ENCODE measurements around the gene EVI5L.

The EVI5L gene

GRCh38 chr19:7861619-7862412, 31.8 kb downstream of the EVI5L start:
- no peak for ATAC-seq

- peak; percentile 48 to 50 for ATAC-seq
These were observed 32.5 kb downstream of the EVI5L start for GRCh38 chr19:7862413-7862951.

- peak; percentile 17 to 18 for ATAC-seq
These were observed 33.3 kb downstream of the EVI5L start for GRCh38 chr19:7863157-7863970.

GRCh38 chr19:7863971-7864689, 34.1 kb downstream of the EVI5L start:
- no peak for ATAC-seq

GRCh38 chr19:7864690-7865074, 34.7 kb downstream of the EVI5L start:
- no peak for ATAC-seq

- no peak for ATAC-seq
These were observed 35.4 kb downstream of the EVI5L start for GRCh38 chr19:7865262-7865911.

GRCh38 chr19:7866399-7867091, 36.5 kb downstream of the EVI5L start:
- ATAC-seq: no peak

- no peak for ATAC-seq
These were observed 37.2 kb downstream of the EVI5L start for GRCh38 chr19:7867092-7867844.

GRCh38 chr19:7868326-7868670, 38.3 kb downstream of the EVI5L start:
- ATAC-seq: no peak

- peak; percentile 84 to 87 for ATAC-seq
These were observed 38.8 kb downstream of the EVI5L start for GRCh38 chr19:7868671-7869452.

GRCh38 chr19:7869453-7869909, 39.5 kb downstream of the EVI5L start:
- ATAC-seq: peak; percentile 60 to 61

GRCh38 chr19:7869910-7870511, 40.0 kb downstream of the EVI5L start:
- ATAC-seq: peak in 1 of 2 donors; percentile 5

GRCh38 chr19:7870571-7871436, 40.8 kb downstream of the EVI5L start:
- ATAC-seq: no peak

GRCh38 chr19:7871437-7872305, 41.7 kb downstream of the EVI5L start:
- no peak for ATAC-seq

GRCh38 chr19:7872306-7873204, 42.5 kb downstream of the EVI5L start:
- ATAC-seq: no peak

GRCh38 chr19:7873304-7874075, 43.5 kb downstream of the EVI5L start:
- ATAC-seq: no peak

Data from activated CD4-positive, CD25-positive, alpha-beta regulatory T cell treated with anti-CD3 and anti-CD28 coated beads, Interleukin-2, amount 50 U/mL, for 24 hours (primary cell).